Measurements from ENCODE around the gene UQCRFS1.

GRCh38 chr19:29216021-29216420 is 3.1 kb upstream of the UQCRFS1 start:
- TF ChIP-seq CTCF (IDR thresholded peaks at IDR 0.05) (no peak), EZH2 (IDR thresholded peaks at IDR 0.05; ENCODE audit: borderline replicate concordance, insufficient read depth, low read depth, low read length, poor library complexity, severe bottlenecking) (no peak)

Measured in B cell (primary cell).